ENCODE measurements around the gene CHCHD3.

DNA sequence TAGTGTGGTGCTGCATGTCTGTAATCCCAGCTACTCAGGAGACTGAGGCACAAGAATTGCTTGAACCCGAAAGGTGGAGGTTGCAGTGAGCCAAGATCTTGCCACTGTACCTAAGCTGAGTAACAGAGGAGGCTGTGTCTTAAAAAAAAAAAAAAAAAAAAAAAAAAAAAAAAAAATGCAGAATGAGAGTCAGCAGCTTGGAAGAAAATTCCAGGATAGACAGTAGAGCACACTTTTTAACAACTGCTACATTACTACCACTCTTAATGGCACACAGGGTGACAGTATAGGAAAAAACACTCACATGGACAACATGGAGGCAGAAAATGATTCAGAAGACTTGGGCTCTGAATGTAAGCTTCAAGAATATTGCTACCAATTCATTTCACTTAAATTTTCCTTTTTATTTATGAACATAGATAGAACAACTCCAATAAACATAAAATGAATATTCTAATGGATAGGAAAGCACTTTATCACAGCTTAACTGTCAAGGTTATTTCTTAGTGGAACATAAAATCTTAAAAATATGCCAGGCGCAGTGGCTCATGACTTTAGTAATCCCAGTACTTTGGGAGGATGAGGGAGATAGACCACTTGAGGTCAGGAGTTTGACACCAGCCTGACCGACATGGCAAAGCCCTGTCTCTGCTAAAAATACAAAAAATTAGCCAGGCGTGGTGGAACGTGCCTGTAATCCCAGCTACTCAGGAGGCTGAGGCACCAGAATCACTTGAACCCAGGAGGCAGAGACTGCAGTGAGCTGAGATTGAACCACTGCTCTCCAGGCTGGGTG is 31.5 kb downstream of the CHCHD3 start:
- no peak for TF ChIP-seq POLR2A (IDR thresholded peaks at IDR 0.05)
- TF ChIP-seq, protein P1, sequence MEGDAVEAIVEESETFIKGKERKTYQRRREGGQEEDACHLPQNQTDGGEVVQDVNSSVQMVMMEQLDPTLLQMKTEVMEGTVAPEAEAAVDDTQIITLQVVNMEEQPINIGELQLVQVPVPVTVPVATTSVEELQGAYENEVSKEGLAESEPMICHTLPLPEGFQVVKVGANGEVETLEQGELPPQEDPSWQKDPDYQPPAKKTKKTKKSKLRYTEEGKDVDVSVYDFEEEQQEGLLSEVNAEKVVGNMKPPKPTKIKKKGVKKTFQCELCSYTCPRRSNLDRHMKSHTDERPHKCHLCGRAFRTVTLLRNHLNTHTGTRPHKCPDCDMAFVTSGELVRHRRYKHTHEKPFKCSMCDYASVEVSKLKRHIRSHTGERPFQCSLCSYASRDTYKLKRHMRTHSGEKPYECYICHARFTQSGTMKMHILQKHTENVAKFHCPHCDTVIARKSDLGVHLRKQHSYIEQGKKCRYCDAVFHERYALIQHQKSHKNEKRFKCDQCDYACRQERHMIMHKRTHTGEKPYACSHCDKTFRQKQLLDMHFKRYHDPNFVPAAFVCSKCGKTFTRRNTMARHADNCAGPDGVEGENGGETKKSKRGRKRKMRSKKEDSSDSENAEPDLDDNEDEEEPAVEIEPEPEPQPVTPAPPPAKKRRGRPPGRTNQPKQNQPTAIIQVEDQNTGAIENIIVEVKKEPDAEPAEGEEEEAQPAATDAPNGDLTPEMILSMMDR (IDR thresholded peaks at IDR 0.05), result no peak

All from right lobe of liver (tissue), 4 donors.